CD14-positive monocyte (primary cell): ENCODE measurements around the gene CACNA1D. TPM values are rescaled to one million over a fixed set of nuclear protein-coding genes. Genes with fewer than 3 reads are reported as not detected.

Experiments
- DNase-seq, 3 donors: peaks; one replicate each; pipeline ENCODE4 v3.0.0-alpha.2; 2011 to 2022
- H2AFZ ChIP-seq: 2 replicates; pipeline ENCODE4 v1.6.0; 2012; ENCODE audit warnings: mild to moderate bottlenecking, low read depth, low read length, inconsistent platforms; ENCODE audit not compliant: insufficient read depth, poor library complexity, severe bottlenecking
- H3K27ac ChIP-seq, 2 donors: 1 replicate in 1 of 2; 2 replicates in 1 of 2; pipeline ENCODE4 v1.5.1; 2012 to 2013; ENCODE audit warnings: low read length in 2 of 2, control low read depth in 1 of 2, inconsistent platforms in 1 of 2, low read depth in 1 of 2, mild to moderate bottlenecking in 1 of 2
- H3K27me3 ChIP-seq, 2 donors: one replicate each; pipeline versions ENCODE4 v1.6.0 to v1.6.1; 2011 to 2013; ENCODE audit warnings: low read length in 2 of 2; ENCODE audit not compliant: control insufficient read depth in 2 of 2, insufficient read depth in 2 of 2
- H3K36me3 ChIP-seq, 2 donors: replicated peaks in 1 of 2; 1 replicate in 1 of 2; 2 replicates in 1 of 2; pipeline versions ENCODE4 v1.5.1 to v1.6.1; 2012 to 2013; ENCODE audit warnings: low read length in 2 of 2, control low read depth in 1 of 2, inconsistent platforms in 1 of 2, mild to moderate bottlenecking in 1 of 2; ENCODE audit not compliant: insufficient read depth in 2 of 2, control insufficient read depth in 1 of 2
- H3K4me1 ChIP-seq, 2 donors: 1 replicate in 1 of 2; 2 replicates in 1 of 2; pipeline versions ENCODE4 v1.5.1 to v1.6.1; 2012 to 2013; ENCODE audit warnings: low read length in 2 of 2, control low read depth in 1 of 2, inconsistent platforms in 1 of 2, mild to moderate bottlenecking in 1 of 2, moderate library complexity in 1 of 2; ENCODE audit not compliant: insufficient read depth in 2 of 2, control insufficient read depth in 1 of 2
- H3K4me2 ChIP-seq: replicated peaks from 2 replicates; pipeline ENCODE3; 2012; ENCODE audit warnings: low read length, moderate library complexity, mild to moderate bottlenecking; ENCODE audit not compliant: poor library complexity, severe bottlenecking; ENCODE audit errors: extremely low read depth
- H3K4me3 ChIP-seq, 3 experiments: fragments of 200-600 bp in 1 of 3; sonication (generic) in 1 of 3; replicated peaks in 1 of 3; 1 replicate in 2 of 3; 2 replicates in 1 of 3; pipeline ENCODE4 v1.5.1; 2011 to 2013; ENCODE audit warnings: low read length in 3 of 3, mild to moderate bottlenecking in 3 of 3, control low read depth in 2 of 3, low read depth in 2 of 3, inconsistent platforms in 1 of 3, moderate library complexity in 1 of 3
- H3K79me2 ChIP-seq: 2 replicates; pipeline ENCODE4 v1.6.0; 2012; ENCODE audit warnings: mild to moderate bottlenecking, control low read depth, inconsistent platforms, low read length, moderate library complexity; ENCODE audit not compliant: insufficient read depth
- H3K9ac ChIP-seq: 2 replicates; pipeline ENCODE4 v1.6.0; 2017; ENCODE audit warnings: low read length, mild to moderate bottlenecking; ENCODE audit not compliant: insufficient read depth, poor library complexity, severe bottlenecking
- H3K9me3 ChIP-seq, 2 donors: replicated peaks in 1 of 2; 1 replicate in 1 of 2; 2 replicates in 1 of 2; pipeline versions ENCODE4 v1.5.1 to v1.6.1; 2012 to 2013; ENCODE audit warnings: low read length in 2 of 2, control low read depth in 1 of 2; ENCODE audit not compliant: control insufficient read depth in 1 of 2, insufficient read depth in 1 of 2
- H4K20me1 ChIP-seq: 2 replicates; pipeline ENCODE4 v1.6.0; 2012; ENCODE audit warnings: mild to moderate bottlenecking, low read length, control low read depth, moderate library complexity; ENCODE audit not compliant: insufficient read depth
- H3K27ac Mint-ChIP-seq, 7 donors: one replicate each; pipeline ENCODE4 v1.8.0; 2020; ENCODE audit warnings: mild to moderate bottlenecking in 7 of 7, mixed read lengths in 7 of 7, moderate library complexity in 6 of 7, inconsistent platforms in 2 of 7
- H3K27me3 Mint-ChIP-seq, 3 donors: one replicate each; pipeline ENCODE4 v1.8.0; 2021 to 2022; ENCODE audit warnings: low read depth in 3 of 3, mild to moderate bottlenecking in 3 of 3, mixed read lengths in 3 of 3, moderate library complexity in 3 of 3, inconsistent platforms in 1 of 3
- H3K36me3 Mint-ChIP-seq, 2 donors: one replicate each; pipeline ENCODE4 v1.8.0; 2020; ENCODE audit warnings: mixed read lengths in 2 of 2, inconsistent platforms in 1 of 2, mild to moderate bottlenecking in 1 of 2
- H3K4me1 Mint-ChIP-seq: one replicate; pipeline ENCODE4 v1.8.0; 2020; ENCODE audit warnings: mild to moderate bottlenecking, mixed read lengths
- H3K4me3 Mint-ChIP-seq, 2 donors: one replicate each; pipeline ENCODE4 v1.8.0; 2020; ENCODE audit warnings: mild to moderate bottlenecking in 2 of 2, mixed read lengths in 2 of 2, moderate library complexity in 1 of 2
- H3K9me3 Mint-ChIP-seq, 7 donors: one replicate each; pipeline ENCODE4 v1.8.0; 2020 to 2022; ENCODE audit warnings: mixed read lengths in 7 of 7, mild to moderate bottlenecking in 6 of 7, moderate library complexity in 6 of 7, inconsistent platforms in 2 of 7
- WGBS: methylation state at CpG from one replicate; pipeline ENCODE4 v1.1.5; 2013; ENCODE audit warnings: missing lambda C conversion rate; ENCODE audit not compliant: insufficient coverage; 5-methylcytosine and 5-hydroxymethylcytosine counted together
- intact Hi-C, 2 donors: fragments of 100-400 bp; cut with micrococcal nuclease; formaldehyde crosslinking; loops; one replicate each; pipeline versions ENCODE4 v1.15.0 to v1.15.1; 2023
- polyA plus RNA-seq, 3 donors: library from polyadenylated mRNA; depleted of rRNA in 1 of 3; unstranded in 2 of 3; stranded (reverse) in 1 of 3; fragments of 300-500 nt in 2 of 3; fragments of >200 nt in 1 of 3; fragmentation: Illumina TruSeq in 2 of 3; gene quantifications; 1 replicate in 2 of 3; 2 replicates in 1 of 3; pipeline ENCODE4 v1.2.3, GENCODE V29; 2012 to 2021
- TF ChIP-seq, protein P1 (sequence below): fragments of 200-600 bp; IDR thresholded peaks from one replicate; pipeline ENCODE4 v1.8.0; 2022; ENCODE audit warnings: antibody characterized with exemption, mild to moderate bottlenecking

Gene CACNA1D
- polyA plus RNA-seq, 3 donors, result 0.29 to 1.2 (median 0.98) TPM

GRCh38 chr3:53730576-53730975 is 236.2 kb downstream of the CACNA1D start:
- H3K36me3 Mint-ChIP-seq, result no peaks in the 10 kb centered on the region
- Histone ChIP-seq H3K36me3 (no peaks in the 10 kb centered on the region), H3K9me3 (no peaks in the 10 kb centered on the region), H3K4me3 (no peak overlapping the region), H3K27me3 (peaks cover 0 to under 1% of the 10 kb centered on the region in 2 donors), H3K79me2 (no peaks in the 10 kb centered on the region), H3K27ac (no peak overlapping the region), H3K4me1 (no peaks in the 10 kb centered on the region), H4K20me1 (no peaks in the 10 kb centered on the region), H3K9ac (no peak overlapping the region), H3K4me2 (no peak overlapping the region), H2AFZ (no peak overlapping the region)
- H3K4me3 Mint-ChIP-seq, result no peak overlapping the region
- H3K27ac Mint-ChIP-seq, result no peak overlapping the region
- DNase-seq, result no peak
- 93% methylated on average over 8 of the region's 8 CpGs for WGBS
- H3K9me3 Mint-ChIP-seq, result no peaks in the 10 kb centered on the region
- no peaks in the 10 kb centered on the region for H3K4me1 Mint-ChIP-seq
- TF ChIP-seq, protein P1, sequence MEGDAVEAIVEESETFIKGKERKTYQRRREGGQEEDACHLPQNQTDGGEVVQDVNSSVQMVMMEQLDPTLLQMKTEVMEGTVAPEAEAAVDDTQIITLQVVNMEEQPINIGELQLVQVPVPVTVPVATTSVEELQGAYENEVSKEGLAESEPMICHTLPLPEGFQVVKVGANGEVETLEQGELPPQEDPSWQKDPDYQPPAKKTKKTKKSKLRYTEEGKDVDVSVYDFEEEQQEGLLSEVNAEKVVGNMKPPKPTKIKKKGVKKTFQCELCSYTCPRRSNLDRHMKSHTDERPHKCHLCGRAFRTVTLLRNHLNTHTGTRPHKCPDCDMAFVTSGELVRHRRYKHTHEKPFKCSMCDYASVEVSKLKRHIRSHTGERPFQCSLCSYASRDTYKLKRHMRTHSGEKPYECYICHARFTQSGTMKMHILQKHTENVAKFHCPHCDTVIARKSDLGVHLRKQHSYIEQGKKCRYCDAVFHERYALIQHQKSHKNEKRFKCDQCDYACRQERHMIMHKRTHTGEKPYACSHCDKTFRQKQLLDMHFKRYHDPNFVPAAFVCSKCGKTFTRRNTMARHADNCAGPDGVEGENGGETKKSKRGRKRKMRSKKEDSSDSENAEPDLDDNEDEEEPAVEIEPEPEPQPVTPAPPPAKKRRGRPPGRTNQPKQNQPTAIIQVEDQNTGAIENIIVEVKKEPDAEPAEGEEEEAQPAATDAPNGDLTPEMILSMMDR, result no peak
- H3K27me3 Mint-ChIP-seq, result peaks cover 5 to 17% (median 5%) of the 10 kb centered on the region in 3 donors
- intact Hi-C loops, result no loop called here

DNA sequence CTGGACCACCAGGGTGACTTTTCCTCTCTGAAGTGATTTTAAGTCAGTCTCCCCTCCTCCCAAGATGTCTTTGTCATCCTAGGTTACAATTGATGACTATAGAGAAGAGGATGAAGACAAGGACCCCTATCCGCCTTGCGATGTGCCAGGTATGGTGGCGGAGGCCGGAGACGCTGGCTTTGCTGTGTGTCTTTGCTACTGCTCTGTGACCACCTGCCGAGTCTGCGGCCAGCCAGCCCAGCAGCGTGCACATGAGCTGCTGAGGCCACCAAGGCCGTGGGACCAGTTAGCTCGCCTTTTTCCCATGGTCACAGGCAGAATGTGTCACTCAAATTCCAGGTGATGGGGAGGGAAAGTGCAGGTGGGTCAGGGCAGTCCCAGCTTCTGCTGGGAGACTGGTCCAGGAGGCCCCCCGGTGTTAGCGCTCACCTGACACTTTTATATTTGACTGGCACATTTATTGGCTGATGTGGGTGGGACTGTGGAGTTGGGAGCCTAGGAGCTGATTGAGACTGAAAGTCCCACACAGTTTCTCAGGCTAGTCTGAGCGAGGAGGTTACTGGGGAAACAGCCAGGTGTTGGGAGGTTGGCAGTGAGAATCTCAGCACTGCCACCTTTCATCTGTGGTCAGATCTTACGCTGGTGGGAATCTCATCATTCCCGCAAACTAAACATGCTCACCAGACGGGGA is 237.7 kb downstream of the CACNA1D start:
- Mint-ChIP-seq H3K4me1 (no peaks in the 10 kb centered on the region), H3K36me3 (no peaks in the 10 kb centered on the region), H3K27ac (peak overlapping the region in 1 of 7 donors; percentile 5), H3K27me3 (peaks cover 0 to 9% (median 3%) of the 10 kb centered on the region in 3 donors), H3K9me3 (no peaks in the 10 kb centered on the region), H3K4me3 (no peak overlapping the region)
- intact Hi-C loops, result no loop called here
- Histone ChIP-seq H3K27ac (no peak overlapping the region), H3K36me3 (no peaks in the 10 kb centered on the region), H3K79me2 (no peaks in the 10 kb centered on the region), H3K4me1 (no peaks in the 10 kb centered on the region), H3K4me3 (no peak overlapping the region), H3K9ac (no peak overlapping the region), H4K20me1 (no peaks in the 10 kb centered on the region), H3K27me3 (no peaks in the 10 kb centered on the region), H3K4me2 (no peak overlapping the region), H2AFZ (no peak overlapping the region), H3K9me3 (no peaks in the 10 kb centered on the region)
- TF ChIP-seq, protein P1, result no peak
- 97% methylated on average over 11 of the region's 16 CpGs for WGBS
- DNase-seq, result no peak
